MV-4-11 (cell line): ENCODE data around the gene CDK18.
A peak's percentile ranks its signal among the peaks of the same experiment; 100 is the strongest.

Experiments used
- DNase-seq: peaks from one replicate; lab custom pipeline; 2025; lab: John Stamatoyannopoulos, UW

Gene CDK18

GRCh38 chr1:205538235-205538840, 33.9 kb downstream of the CDK18 start:
- DNase-seq = no peak

DNA sequence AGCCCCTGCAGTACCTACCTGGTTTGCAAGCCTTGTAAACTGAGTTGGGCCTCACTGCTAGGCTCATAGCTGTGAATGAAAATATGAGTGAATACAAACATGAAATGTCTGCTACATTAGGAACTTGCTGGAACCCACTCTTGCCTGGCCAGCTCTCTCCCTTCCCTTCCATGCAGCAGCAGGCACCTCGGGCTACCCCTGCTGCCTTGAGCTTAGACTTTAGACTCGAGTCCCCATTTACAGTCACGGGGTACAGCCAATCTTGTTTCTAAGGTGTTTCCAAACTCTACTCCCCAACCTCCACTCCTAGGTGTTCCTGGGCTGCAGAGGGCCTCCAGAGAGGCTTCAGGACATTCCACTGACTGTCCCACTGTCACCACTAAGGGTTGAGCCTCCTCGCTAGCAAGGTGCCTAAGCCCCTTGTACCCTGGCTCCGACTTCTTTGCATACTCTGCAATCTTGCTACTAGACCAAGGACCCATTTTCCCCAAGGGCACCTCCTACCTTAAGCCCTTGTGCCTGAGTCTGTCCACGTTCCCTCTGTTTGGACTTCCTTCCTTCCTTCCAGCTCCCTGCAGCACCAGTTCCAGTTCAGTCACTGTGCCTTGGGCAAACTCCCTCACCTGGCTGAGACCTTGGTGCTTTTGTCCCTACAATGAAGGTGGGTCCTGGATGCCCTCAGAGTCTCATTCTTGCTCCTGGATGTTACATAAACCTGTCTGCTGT, 36.9 kb downstream of the CDK18 start:
- no peak for DNase-seq

DNA sequence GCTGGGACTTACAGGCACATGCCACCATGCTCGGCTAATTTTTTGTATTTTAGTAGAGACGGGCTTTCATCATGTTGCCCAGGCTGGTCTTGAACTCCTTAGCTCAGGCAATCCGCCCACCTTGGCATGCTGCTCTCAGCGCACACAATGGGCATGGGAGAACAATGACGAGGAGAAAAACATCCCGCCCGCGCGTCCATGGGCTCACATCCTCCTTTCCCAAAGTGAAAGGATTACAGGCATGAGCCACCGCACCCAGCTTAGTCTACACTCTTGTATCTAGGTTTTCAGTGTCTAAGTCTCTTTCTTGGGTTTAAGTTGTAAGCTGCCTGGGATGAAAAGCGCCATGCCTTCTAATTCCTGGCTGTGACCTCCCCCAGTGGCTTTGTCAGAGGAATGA, 37.9 kb downstream of the CDK18 start:
- DNase-seq = no peak

DNA sequence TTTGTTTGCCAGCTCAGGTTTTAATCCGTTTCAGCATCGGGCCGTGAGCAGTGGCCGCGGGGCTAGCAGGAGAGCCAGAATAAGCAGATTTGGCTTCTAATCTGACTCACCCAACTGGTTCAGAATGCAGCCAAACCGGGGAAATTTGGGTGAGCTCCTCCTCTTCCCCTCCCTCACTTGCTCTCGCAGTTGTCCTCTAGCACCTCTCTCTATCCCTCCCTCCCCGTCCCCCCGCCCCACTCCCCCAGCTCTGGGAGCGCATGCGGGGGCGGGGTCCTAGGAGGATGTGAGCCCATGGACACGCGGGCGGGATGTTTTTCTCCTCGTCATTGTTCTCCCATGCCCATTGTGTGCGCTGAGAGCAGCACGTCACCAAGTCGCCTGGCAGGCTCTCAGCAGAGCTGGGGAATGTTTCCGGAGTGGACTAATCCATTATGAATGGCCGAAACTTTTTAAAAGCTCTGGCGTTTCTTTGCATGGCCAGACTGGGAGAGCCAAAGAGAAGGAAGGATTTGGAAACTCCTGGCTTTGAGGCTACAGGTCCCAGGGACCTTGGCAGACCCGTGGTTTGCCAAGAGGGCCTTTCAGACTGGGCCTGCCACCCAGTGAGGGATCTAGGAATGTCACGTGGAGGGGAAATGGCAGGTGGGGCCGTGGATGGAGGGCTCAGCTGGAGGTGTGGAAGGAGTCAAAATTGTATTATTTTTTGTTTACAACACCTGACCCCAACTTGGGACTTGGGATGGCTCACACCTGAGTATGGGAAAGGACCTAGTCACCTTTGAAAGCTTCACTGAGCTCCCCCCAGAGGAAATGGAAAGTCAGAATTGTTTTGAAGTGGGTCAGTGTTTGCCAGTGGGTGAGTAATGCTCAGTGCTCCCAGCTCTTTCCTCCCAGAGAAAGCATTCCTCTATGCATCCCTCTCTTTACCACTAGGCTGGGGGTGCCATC, 39.2 kb downstream of the CDK18 start:
- DNase-seq = no peak

DNA sequence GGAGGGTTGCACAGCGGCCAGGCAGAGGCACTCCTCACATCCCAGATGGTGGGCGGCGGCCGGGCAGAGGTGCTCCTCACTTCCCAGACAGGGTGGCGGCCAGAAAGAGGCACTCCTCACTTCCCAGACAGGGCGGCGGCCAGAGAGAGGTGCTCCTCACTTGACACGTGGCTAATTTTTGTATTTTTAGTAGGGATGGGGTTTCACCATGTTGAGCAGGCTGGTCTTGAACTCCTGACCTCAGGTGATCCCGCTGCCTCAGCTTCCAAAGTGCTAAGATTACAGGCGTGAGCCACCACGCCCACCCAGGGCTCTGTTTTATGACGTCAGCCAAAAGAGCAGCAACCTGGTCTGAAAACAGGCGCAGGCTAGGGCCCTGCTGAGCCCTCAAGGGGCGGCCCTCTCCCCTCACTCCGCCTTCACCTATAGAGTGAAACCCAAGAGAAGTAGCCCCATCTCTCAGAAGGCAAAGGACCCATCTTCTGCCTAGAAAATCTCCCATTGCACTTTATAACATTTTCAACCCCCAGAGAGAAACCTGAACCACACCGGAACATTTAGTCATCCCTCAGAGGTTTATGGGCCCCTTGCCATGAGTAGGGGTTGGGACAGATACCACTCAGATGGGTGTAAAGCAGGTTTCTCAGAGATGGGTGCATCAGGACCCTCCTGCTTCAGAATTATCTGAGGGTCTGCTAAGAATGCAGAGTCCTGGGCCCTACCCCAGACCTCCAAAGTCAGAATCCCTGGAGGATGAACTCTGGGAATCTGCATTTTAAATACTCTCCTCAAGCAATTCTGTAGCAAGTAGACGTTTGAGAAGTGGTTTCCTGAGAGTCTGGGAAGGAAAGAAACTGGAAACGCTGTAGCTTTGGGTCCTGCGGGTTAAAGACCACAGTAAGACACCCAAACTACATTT, 40.8 kb downstream of the CDK18 start:
- no peak for DNase-seq

DNA sequence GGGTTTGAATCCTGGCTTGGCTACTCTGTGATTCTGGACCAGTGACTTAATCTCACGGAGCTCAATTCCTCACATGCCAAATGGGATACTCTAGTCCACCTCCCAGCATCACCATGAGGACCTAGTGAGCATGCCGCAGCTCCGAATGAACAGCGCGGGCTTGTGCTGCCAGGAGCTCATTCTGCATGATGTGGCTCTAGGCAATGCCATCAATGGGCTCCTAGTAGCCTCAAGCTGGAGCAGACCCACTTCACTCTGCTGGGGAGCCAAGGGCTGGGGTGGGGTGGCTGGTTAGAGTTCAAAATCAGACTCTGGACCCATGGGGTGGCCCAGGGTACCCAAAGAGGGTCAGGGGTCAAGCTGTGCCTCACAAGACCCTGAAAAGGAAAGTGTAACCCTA, 41.5 kb downstream of the CDK18 start:
- DNase-seq = no peak

DNA sequence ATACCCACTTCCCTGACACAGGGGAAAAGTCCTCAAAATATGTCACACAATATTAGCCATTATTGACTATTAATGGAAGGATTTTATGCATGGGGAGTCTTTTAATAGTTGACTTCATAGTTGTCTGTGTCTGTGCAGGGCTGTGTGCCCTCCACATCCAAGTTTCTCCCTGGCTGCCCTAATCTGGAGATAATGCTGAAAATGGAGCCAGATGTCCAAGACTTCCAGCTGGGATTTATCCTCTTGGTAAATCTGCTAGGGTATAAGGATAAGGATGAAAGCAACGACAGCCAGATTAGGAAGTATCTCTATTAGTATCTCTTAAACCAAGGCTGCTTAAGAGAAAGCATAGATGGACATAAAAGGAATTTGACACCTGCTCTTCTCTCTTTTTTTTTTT, 42.1 kb downstream of the CDK18 start:
- no peak for DNase-seq

- no peak for DNase-seq
These were observed 43.7 kb downstream of the CDK18 start for GRCh38 chr1:205547936-205548827.

- no peak for DNase-seq
These were observed 49.8 kb downstream of the CDK18 start for GRCh38 chr1:205554026-205554811.

- DNase-seq = peak; percentile 19
These were observed 57.2 kb downstream of the CDK18 start for GRCh38 chr1:205561501-205562203.

DNA sequence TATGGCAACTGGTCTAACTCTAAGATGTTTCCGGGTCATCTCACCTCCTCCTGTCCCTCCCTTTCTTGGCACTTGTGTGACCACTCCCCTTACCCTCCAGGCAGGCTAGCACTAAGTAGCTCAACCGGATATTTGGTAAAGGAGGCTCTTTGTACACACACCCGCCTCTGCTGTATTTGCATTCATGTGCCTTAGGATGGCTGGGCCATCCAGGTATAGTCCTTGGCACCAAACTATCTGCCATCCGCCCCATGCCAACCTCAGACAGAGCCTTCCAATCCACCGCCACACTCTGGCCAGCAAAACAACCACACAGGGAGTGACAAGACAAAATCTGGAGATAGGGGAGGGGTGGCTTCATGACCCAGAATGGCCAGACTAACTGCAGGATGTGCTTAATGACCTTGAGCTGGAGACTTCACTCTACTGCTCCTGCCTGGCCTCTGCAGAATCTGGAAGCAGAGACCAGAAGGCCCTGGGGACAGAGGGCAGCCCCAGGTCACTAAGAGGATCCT, 59.5 kb downstream of the CDK18 start:
- no peak for DNase-seq

DNA sequence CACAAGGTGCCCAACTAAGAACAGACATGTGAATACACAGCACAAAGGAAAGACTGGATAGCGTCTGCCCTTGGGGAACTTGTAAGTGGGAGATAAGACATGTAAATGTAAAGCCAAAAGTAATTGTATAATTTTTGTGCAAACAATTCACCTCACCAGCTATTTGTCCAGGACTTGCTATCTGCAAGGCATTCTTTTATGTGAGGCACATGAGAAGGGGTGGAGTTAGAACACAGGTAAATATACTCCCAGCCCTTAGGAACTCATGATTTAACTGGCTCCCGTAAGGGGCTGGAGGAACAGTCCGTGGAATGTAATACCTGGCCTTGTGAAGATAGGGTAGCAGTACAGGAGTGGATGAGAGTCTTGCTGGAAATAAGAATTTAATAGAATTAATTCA, 61.3 kb downstream of the CDK18 start:
- no peak for DNase-seq

DNA sequence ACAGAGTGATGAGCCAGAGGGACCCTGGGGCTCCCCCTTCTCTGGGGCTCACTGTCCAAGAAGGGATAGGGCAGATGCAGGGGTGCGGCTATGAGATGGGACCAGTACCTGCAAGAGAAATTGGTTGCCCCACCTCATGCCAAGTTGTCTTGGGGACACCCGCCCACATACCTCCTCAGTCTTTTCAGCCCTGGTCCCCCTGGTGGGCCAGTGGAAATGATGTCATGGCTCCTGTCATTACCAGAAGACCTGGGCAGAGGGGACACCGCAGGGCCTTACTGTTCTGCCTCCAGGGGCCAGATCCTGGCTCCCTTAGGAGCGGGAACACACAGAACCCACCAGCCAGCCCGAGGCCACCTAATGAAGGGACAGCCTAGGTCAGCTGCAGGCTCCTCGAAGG, 63.2 kb downstream of the CDK18 start:
- DNase-seq = no peak

DNA sequence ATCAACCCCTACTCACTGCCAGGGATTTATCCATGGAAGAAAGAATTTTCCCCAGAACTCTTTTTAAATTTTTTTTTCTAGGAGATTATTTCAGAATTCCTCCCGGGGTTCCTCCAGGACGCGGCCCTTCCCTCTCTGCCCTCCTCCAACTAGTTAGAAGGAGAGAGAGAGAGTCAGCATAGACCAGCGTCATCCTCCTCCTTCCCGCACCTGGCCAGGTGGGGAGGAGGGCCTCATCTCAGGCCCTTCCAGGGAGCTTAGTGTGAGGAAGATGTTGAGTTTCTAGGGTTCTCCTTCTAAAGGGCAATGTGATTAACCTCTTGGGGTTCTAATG, 63.6 kb downstream of the CDK18 start:
- DNase-seq = no peak

DNA sequence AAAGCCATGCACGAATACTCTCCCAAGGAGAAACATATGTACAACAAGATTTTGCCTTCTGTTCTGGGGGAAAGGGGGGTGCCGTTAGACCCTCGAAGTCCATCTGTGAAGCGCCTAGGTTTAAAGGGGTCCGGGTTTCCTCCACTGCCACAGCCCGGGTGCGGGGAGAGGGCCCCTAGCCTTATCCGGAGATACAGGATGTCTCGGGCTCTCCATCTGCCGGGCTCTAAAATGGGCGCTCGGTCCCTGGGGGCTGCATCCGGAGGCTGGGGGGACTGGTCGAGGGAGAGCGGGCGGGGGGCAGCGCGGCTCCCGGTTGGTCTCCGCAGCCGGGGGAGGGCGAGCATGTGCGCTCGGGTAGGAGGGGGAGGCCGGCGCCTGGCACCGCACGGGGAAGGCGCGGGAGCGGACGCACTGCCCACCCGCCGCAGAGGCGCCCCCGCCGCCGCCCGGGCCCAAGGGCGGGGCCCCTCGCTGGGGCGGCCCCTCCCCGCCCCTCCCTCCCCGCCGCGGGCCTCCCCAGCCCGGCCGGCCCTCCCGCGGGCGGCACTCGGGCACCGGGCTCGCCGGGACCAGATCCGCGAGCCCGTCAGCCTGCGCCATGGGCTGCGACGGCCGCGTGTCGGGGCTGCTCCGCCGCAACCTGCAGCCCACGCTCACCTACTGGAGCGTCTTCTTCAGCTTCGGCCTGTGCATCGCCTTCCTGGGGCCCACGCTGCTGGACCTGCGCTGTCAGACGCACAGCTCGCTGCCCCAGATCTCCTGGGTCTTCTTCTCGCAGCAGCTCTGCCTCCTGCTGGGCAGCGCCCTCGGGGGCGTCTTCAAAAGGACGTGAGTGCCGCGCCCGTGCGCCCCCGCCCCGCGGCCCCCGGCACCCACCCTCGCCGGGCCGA, 64.2 kb downstream of the CDK18 start:
- no peak for DNase-seq

GRCh38 chr1:205569411-205570172, 65.1 kb downstream of the CDK18 start:
- DNase-seq = no peak

GRCh38 chr1:205570173-205570501, 65.7 kb downstream of the CDK18 start:
- no peak for DNase-seq
